Measurements from ENCODE around the gene CORO1C.
"Not testable (repeated sequence)": the region's sequence is repeated elsewhere in the genome, so short reads cannot be mapped to it uniquely, and the experiment has no call there.

CORO1C gene

DNA sequence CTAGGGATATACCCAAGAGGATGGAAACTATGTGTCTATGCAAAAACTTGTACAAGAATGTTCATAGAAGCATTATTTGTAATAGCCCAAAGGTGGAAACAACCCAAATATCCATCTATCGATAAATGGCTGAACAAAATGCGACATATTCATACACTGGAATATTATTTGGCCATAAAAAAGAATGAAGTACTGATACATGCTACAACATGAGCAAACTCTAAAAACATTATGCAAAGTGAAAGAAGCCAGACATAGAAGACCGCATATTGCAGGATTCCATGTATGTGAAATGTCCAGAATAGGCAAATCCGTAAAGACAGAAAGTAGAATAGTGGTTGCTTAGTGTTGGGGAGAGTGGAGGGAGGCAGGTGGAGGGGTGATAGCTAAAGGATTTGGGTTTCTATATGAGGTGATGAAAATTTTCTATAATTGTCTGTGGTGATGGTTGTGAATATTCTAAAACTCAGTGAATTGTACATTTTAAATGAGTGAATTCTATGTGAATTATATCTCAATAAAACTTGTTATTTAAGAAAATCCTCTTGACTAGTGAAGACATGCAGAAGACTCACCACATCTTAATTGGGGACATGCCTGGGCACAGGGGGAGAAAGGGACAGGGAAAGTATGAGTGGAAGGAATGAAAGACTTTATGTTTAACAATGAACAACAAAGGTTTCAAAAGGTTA lies 67.8 kb downstream of the CORO1C start:
- Histone ChIP-seq H4K20me1 (ENCODE audit: insufficient read depth, low read length) (peaks cover 15% of the 10 kb centered on the region), H3K27ac (ENCODE audit: low read length) (peak overlapping the region; percentile 77), H3K4me3 (ENCODE audit: low read length) (no peak overlapping the region), H3K4me1 (ENCODE audit: low read length) (peaks cover 54% of the 10 kb centered on the region), H3K9ac (ENCODE audit: low read length) (no peak overlapping the region; the same call in 1 of the 2 replicates), H3K79me2 (ENCODE audit: low read length) (peaks cover 23% of the 10 kb centered on the region), H2AFZ (ENCODE audit: low read depth, low read length) (no peak overlapping the region), H3K9me3 (ENCODE audit: insufficient read depth, low read length) (no peaks in the 10 kb centered on the region), H3K36me3 (replicated peaks; ENCODE audit: low read depth, low read length) (peaks cover 11% of the 10 kb centered on the region), H3K4me2 (ENCODE audit: low read length) (peak overlapping the region; percentile 53; the same call in 1 of the 2 replicates), H3K27me3 (ENCODE audit: low read depth, low read length) (no peaks in the 10 kb centered on the region)
- TF ChIP-seq, protein P1, sequence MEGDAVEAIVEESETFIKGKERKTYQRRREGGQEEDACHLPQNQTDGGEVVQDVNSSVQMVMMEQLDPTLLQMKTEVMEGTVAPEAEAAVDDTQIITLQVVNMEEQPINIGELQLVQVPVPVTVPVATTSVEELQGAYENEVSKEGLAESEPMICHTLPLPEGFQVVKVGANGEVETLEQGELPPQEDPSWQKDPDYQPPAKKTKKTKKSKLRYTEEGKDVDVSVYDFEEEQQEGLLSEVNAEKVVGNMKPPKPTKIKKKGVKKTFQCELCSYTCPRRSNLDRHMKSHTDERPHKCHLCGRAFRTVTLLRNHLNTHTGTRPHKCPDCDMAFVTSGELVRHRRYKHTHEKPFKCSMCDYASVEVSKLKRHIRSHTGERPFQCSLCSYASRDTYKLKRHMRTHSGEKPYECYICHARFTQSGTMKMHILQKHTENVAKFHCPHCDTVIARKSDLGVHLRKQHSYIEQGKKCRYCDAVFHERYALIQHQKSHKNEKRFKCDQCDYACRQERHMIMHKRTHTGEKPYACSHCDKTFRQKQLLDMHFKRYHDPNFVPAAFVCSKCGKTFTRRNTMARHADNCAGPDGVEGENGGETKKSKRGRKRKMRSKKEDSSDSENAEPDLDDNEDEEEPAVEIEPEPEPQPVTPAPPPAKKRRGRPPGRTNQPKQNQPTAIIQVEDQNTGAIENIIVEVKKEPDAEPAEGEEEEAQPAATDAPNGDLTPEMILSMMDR (IDR thresholded peaks at IDR 0.05; ENCODE audit: low read depth, low read length), result no peak
- no peak for TF ChIP-seq EZH2phosphoT487 (IDR thresholded peaks at IDR 0.05; ENCODE audit: low read depth)

GRCh38 chr12:108658115-108658514 lies 73.2 kb downstream of the CORO1C start:
- H3K27ac ChIP-seq (ENCODE audit: low read length); H2AFZ ChIP-seq (ENCODE audit: low read depth, low read length); H3K27me3 ChIP-seq (ENCODE audit: low read depth, low read length); H3K4me1 ChIP-seq (ENCODE audit: low read length); H3K79me2 ChIP-seq (ENCODE audit: low read length); H3K9ac ChIP-seq (ENCODE audit: low read length); H3K9me3 ChIP-seq (ENCODE audit: insufficient read depth, low read length); H4K20me1 ChIP-seq (ENCODE audit: insufficient read depth, low read length); H3K4me3 ChIP-seq (ENCODE audit: low read length); H3K4me2 ChIP-seq (ENCODE audit: low read length): not testable (repeated sequence)
- peaks cover 21% of the 10 kb centered on the region for H3K36me3 ChIP-seq (replicated peaks; ENCODE audit: low read depth, low read length)

- Histone ChIP-seq H3K9me3 (ENCODE audit: insufficient read depth, low read length) (no peaks in the 10 kb centered on the region), H3K36me3 (replicated peaks; ENCODE audit: low read depth, low read length) (peaks cover 21% of the 10 kb centered on the region), H4K20me1 (ENCODE audit: insufficient read depth, low read length) (no peaks in the 10 kb centered on the region; the same call in 1 of the 2 replicates), H3K27me3 (ENCODE audit: low read depth, low read length) (no peaks in the 10 kb centered on the region), H3K4me1 (ENCODE audit: low read length) (no peaks in the 10 kb centered on the region), H3K4me3 (ENCODE audit: low read length) (no peak overlapping the region), H2AFZ (ENCODE audit: low read depth, low read length) (no peak overlapping the region), H3K79me2 (ENCODE audit: low read length) (no peaks in the 10 kb centered on the region; the same call in 1 of the 2 replicates), H3K4me2 (ENCODE audit: low read length) (no peak overlapping the region), H3K27ac (ENCODE audit: low read length) (no peak overlapping the region), H3K9ac (ENCODE audit: low read length) (no peak overlapping the region)
- no peak for TF ChIP-seq EZH2phosphoT487 (IDR thresholded peaks at IDR 0.05; ENCODE audit: low read depth)
- TF ChIP-seq, protein P1 (IDR thresholded peaks at IDR 0.05; ENCODE audit: low read depth, low read length), result no peak
These were observed 74.1 kb downstream of the CORO1C start for GRCh38 chr12:108657130-108657745.

GRCh38 chr12:108656247-108656646 lies 75.1 kb downstream of the CORO1C start:
- H3K4me2 ChIP-seq (ENCODE audit: low read length); H3K9ac ChIP-seq (ENCODE audit: low read length); H3K27ac ChIP-seq (ENCODE audit: low read length); H3K27me3 ChIP-seq (ENCODE audit: low read depth, low read length); H3K9me3 ChIP-seq (ENCODE audit: insufficient read depth, low read length); H2AFZ ChIP-seq (ENCODE audit: low read depth, low read length); H3K4me3 ChIP-seq (ENCODE audit: low read length); H3K79me2 ChIP-seq (ENCODE audit: low read length); H3K4me1 ChIP-seq (ENCODE audit: low read length); H4K20me1 ChIP-seq (ENCODE audit: insufficient read depth, low read length): not testable (repeated sequence)
- peaks cover 26% of the 10 kb centered on the region for H3K36me3 ChIP-seq (replicated peaks; ENCODE audit: low read depth, low read length)

- not testable (repeated sequence) for H3K27ac ChIP-seq (ENCODE audit: low read length); H3K4me2 ChIP-seq (ENCODE audit: low read length); H4K20me1 ChIP-seq (ENCODE audit: insufficient read depth, low read length); H3K79me2 ChIP-seq (ENCODE audit: low read length); H3K9ac ChIP-seq (ENCODE audit: low read length); H3K27me3 ChIP-seq (ENCODE audit: low read depth, low read length); H3K4me3 ChIP-seq (ENCODE audit: low read length); H3K4me1 ChIP-seq (ENCODE audit: low read length); H2AFZ ChIP-seq (ENCODE audit: low read depth, low read length); H3K9me3 ChIP-seq (ENCODE audit: insufficient read depth, low read length)
- H3K36me3 ChIP-seq (replicated peaks; ENCODE audit: low read depth, low read length), result peaks cover 27% of the 10 kb centered on the region
These were observed 75.5 kb downstream of the CORO1C start for GRCh38 chr12:108655812-108656175.

DNA sequence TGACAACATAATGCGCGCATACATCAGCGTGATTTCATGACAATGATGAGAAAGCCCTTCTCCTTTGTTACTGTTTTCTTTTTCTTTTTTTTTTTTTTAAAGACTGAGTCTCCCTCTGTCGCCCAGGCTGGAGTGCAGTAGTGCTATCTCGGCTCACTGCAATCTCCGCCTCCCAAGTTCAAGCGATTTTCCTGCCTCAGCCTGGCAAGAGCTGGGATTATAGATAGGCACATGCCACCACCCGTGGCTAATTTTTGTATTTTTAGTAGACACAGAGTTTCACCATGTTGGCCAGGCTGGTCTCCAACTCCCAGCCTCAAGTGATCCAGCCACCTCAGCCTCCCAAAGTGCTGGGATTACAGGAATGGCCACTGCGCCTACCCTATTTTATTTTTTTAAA lies 76.7 kb downstream of the CORO1C start:
- not testable (repeated sequence) for H3K27ac ChIP-seq (ENCODE audit: low read length); H3K4me1 ChIP-seq (ENCODE audit: low read length)

More for the DNA sequence above, 76.7 kb downstream of the CORO1C start:
- not testable (repeated sequence) for H3K4me3 ChIP-seq (ENCODE audit: low read length); H3K9me3 ChIP-seq (ENCODE audit: insufficient read depth, low read length); H3K9ac ChIP-seq (ENCODE audit: low read length); H3K27me3 ChIP-seq (ENCODE audit: low read depth, low read length); H3K4me2 ChIP-seq (ENCODE audit: low read length); H4K20me1 ChIP-seq (ENCODE audit: insufficient read depth, low read length); H2AFZ ChIP-seq (ENCODE audit: low read depth, low read length); H3K79me2 ChIP-seq (ENCODE audit: low read length)
- peaks cover 36% of the 10 kb centered on the region for H3K36me3 ChIP-seq (replicated peaks; ENCODE audit: low read depth, low read length)
